Omental fat pad (tissue), 4 donors: Measurements from ENCODE around the gene RALGPS2. TPM values are rescaled to one million over a fixed set of nuclear protein-coding genes. Genes with fewer than 3 reads are reported as not detected.

ENCODE experiments used
- ATAC-seq: fragments of 150-250 bp; one replicate; pipeline ENCODE4 v1.9.1; 2016; ENCODE audit warnings: mild to moderate bottlenecking, moderate library complexity; ENCODE audit not compliant: low FRiP score
- DNase-seq: peaks from one replicate; pipeline ENCODE4 v3.0.0-alpha.2; 2019; ENCODE audit warnings: low spot score
- total RNA-seq, 4 donors: library from RNA; depleted of rRNA; stranded (reverse); fragments of >200 nt; gene quantifications; one replicate each; pipeline ENCODE4 v1.1.0, GENCODE V29; 2016
- TF ChIP-seq, protein P1 (sequence below), 3 donors: fragments of 450-650 bp; IDR thresholded peaks; one replicate each; pipeline ENCODE4 v1.5.1; 2016 to 2017; ENCODE audit warnings: antibody characterized with exemption in 3 of 3, mild to moderate bottlenecking in 3 of 3, moderate library complexity in 2 of 3

RALGPS2 gene
- total RNA-seq, 4 donors from 2014 or later: 13.1 to 32.1 (median 21.4) TPM

GRCh38 chr1:178718520-178718919, 6.5 kb upstream of the RALGPS2 start:
- TF ChIP-seq, protein P1, sequence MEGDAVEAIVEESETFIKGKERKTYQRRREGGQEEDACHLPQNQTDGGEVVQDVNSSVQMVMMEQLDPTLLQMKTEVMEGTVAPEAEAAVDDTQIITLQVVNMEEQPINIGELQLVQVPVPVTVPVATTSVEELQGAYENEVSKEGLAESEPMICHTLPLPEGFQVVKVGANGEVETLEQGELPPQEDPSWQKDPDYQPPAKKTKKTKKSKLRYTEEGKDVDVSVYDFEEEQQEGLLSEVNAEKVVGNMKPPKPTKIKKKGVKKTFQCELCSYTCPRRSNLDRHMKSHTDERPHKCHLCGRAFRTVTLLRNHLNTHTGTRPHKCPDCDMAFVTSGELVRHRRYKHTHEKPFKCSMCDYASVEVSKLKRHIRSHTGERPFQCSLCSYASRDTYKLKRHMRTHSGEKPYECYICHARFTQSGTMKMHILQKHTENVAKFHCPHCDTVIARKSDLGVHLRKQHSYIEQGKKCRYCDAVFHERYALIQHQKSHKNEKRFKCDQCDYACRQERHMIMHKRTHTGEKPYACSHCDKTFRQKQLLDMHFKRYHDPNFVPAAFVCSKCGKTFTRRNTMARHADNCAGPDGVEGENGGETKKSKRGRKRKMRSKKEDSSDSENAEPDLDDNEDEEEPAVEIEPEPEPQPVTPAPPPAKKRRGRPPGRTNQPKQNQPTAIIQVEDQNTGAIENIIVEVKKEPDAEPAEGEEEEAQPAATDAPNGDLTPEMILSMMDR (IDR thresholded peaks at IDR 0.05): no peak
- DNase-seq (no peak), ATAC-seq (no peak)

DNA sequence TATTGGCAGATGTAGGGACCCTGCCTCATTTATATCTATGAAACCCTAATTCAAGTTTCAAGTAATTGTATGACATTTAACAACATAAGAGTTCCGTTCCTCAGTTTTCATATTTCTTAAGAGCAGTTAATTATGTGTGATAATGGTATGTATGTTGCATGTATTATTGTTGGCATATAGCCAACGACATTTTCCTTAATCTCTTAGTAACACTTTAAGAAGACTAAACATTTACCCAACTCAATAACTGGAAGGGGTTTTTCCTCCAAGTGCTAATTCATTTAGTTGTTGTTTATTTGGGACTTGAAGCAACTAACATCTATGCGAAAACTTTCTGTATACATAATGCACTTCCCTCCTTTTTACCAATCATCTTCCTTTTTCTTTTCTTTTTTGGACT, 1.5 kb upstream of the RALGPS2 start:
- TF ChIP-seq, protein P1 (IDR thresholded peaks at IDR 0.05): no peak
- ATAC-seq: no peak
- no peak for DNase-seq

- ATAC-seq (no peak), DNase-seq (no peak)
- TF ChIP-seq, protein P1 (IDR thresholded peaks at IDR 0.05): no peak
These were observed 692 bp upstream of the RALGPS2 start for GRCh38 chr1:178724376-178724727.

DNA sequence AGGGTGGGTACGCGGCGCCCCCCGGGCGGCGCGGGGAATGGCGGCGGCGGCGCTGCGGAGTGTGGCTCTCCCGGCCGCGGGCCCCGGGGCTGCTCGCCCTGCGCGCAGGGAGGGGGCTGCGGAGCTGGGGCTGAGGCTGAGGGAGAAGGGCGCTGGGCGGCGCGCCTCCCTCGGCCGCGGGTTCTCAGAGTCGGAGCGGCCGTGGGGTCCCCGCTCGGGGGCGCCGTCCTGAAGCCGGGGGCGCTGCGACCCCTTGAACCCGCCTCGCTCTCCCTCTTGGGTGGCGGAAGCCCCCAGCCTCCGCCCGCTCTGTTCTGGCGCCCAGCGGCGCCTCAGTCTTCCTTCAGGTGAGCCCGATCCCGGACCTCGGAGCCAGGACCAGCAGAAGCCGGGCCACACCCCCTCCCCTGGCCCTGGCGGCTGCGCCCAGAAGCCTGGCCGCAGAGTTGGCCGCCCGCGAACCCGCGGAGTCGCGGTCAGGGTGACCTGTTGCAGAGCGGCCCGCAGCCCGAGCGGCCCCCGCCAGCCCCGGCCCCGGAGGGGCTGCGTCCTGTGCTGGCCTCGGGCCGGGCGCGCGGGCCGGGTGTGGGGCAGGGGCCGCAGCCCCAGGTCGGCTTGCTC, 532 bp downstream of the RALGPS2 start:
- TF ChIP-seq, protein P1 (IDR thresholded peaks at IDR 0.05): no peak
- ATAC-seq (peak; percentile 59), DNase-seq (no peak)

GRCh38 chr1:178726087-178726517, 1.1 kb downstream of the RALGPS2 start:
- peak; percentile 45 for DNase-seq
- ATAC-seq: peak; percentile 68
- TF ChIP-seq, protein P1 (IDR thresholded peaks at IDR 0.05): no peak

- no peak for ATAC-seq
- no peak for DNase-seq
- TF ChIP-seq, protein P1 (IDR thresholded peaks at IDR 0.05): no peak
These were observed 1.5 kb downstream of the RALGPS2 start for GRCh38 chr1:178726545-178726944.
